ENCODE data around the gene NAV3. TPM values are rescaled to one million over a fixed set of nuclear protein-coding genes. Genes with fewer than 3 reads are reported as not detected.

Gene NAV3
- total RNA-seq, 4 donors from 2014 or later: 32.0 to 60.5 (median 35.8) TPM

- Histone ChIP-seq H3K36me3 (peaks cover 0 to 5% (median 0%) of the 10 kb centered on the region in 3 donors), H3K27me3 (no peaks in the 10 kb centered on the region), H3K4me3 (no peak overlapping the region), H3K4me1 (no peaks in the 10 kb centered on the region), H3K9me3 (no peaks in the 10 kb centered on the region), H3K27ac (no peak overlapping the region)
- no peak for TF ChIP-seq POLR2A (IDR thresholded peaks at IDR 0.05)
- TF ChIP-seq, protein P1, sequence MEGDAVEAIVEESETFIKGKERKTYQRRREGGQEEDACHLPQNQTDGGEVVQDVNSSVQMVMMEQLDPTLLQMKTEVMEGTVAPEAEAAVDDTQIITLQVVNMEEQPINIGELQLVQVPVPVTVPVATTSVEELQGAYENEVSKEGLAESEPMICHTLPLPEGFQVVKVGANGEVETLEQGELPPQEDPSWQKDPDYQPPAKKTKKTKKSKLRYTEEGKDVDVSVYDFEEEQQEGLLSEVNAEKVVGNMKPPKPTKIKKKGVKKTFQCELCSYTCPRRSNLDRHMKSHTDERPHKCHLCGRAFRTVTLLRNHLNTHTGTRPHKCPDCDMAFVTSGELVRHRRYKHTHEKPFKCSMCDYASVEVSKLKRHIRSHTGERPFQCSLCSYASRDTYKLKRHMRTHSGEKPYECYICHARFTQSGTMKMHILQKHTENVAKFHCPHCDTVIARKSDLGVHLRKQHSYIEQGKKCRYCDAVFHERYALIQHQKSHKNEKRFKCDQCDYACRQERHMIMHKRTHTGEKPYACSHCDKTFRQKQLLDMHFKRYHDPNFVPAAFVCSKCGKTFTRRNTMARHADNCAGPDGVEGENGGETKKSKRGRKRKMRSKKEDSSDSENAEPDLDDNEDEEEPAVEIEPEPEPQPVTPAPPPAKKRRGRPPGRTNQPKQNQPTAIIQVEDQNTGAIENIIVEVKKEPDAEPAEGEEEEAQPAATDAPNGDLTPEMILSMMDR (IDR thresholded peaks at IDR 0.05): no peak
- no peak for DNase-seq (ENCODE audit: low spot score in 2 of 2)
Measured at GRCh38 chr12:78055545-78055944, 224.9 kb downstream of the NAV3 start.

- no peak overlapping the region for H3K27ac ChIP-seq
- H3K27me3 ChIP-seq: no peaks in the 10 kb centered on the region
- no peaks in the 10 kb centered on the region for H3K9me3 ChIP-seq
- H3K36me3 ChIP-seq: no peaks in the 10 kb centered on the region
- H3K4me3 ChIP-seq: no peak overlapping the region
- H3K4me1 ChIP-seq: no peaks in the 10 kb centered on the region
- no peak for DNase-seq (ENCODE audit: low spot score in 2 of 2)
- WGBS, 2 donors: 90 to 95% methylated on average over 1 of the region's 1 CpG
- TF ChIP-seq POLR2A (IDR thresholded peaks at IDR 0.05) (no peak), EP300 (IDR thresholded peaks at IDR 0.05) (no peak)
- TF ChIP-seq, protein P1 (IDR thresholded peaks at IDR 0.05): no peak
Measured at GRCh38 chr12:78057075-78057474, 226.4 kb downstream of the NAV3 start.

GRCh38 chr12:78060186-78060585 is 229.5 kb downstream of the NAV3 start:
- H3K27me3 ChIP-seq: no peaks in the 10 kb centered on the region
- no peak overlapping the region for H3K27ac ChIP-seq
- no peaks in the 10 kb centered on the region for H3K4me1 ChIP-seq
- H3K9me3 ChIP-seq: no peaks in the 10 kb centered on the region
- DNase-seq (ENCODE audit: low spot score in 2 of 2): no peak
- no peak overlapping the region for H3K4me3 ChIP-seq
- 94 to 100% methylated on average over 1 of the region's 1 CpG for WGBS, 2 donors
- H3K36me3 ChIP-seq: no peaks in the 10 kb centered on the region
- TF ChIP-seq POLR2A (IDR thresholded peaks at IDR 0.05): no peak
- TF ChIP-seq, protein P1 (IDR thresholded peaks at IDR 0.05): no peak
- TF ChIP-seq EP300 (IDR thresholded peaks at IDR 0.05): no peak

- H3K36me3 ChIP-seq: no peaks in the 10 kb centered on the region
- no peak overlapping the region for H3K4me3 ChIP-seq
- TF ChIP-seq EP300 (IDR thresholded peaks at IDR 0.05) (no peak), POLR2A (IDR thresholded peaks at IDR 0.05) (no peak)
- TF ChIP-seq, protein P1 (IDR thresholded peaks at IDR 0.05): no peak
- no peak for DNase-seq (ENCODE audit: low spot score in 2 of 2)
- H3K27me3 ChIP-seq: no peaks in the 10 kb centered on the region
- H3K9me3 ChIP-seq: no peaks in the 10 kb centered on the region
- H3K4me1 ChIP-seq: no peaks in the 10 kb centered on the region
- no peak overlapping the region for H3K27ac ChIP-seq
Measured at GRCh38 chr12:78062786-78063185, 232.1 kb downstream of the NAV3 start.

- no peak overlapping the region for H3K27ac ChIP-seq
- H3K9me3 ChIP-seq: no peaks in the 10 kb centered on the region
- no peaks in the 10 kb centered on the region for H3K36me3 ChIP-seq
- DNase-seq (ENCODE audit: low spot score in 2 of 2): no peak
- no peak for TF ChIP-seq POLR2A (IDR thresholded peaks at IDR 0.05)
- TF ChIP-seq EP300 (IDR thresholded peaks at IDR 0.05): no peak
- TF ChIP-seq, protein P1 (IDR thresholded peaks at IDR 0.05): no peak
- no peaks in the 10 kb centered on the region for H3K27me3 ChIP-seq
- 92 to 95% methylated on average over 5 of the region's 5 CpGs for WGBS, 2 donors
- H3K4me1 ChIP-seq: no peaks in the 10 kb centered on the region
- no peak overlapping the region for H3K4me3 ChIP-seq
Measured at GRCh38 chr12:78081590-78082314, 251.1 kb downstream of the NAV3 start.
